GM12878 (cell line): Measurements from ENCODE around the gene PVRIG. TPM values are rescaled to one million over a fixed set of nuclear protein-coding genes. Genes with fewer than 3 reads are reported as not detected.

Source experiments
- ATAC-seq: fragments of 200-7000 bp; cut with Tn5 transposase; 3 replicates; pipeline ENCODE4 v1.9.1; 2020; ENCODE audit warnings: mild to moderate bottlenecking, moderate library complexity
- BruUV-seq: library from RNA; stranded (reverse); fragments of 400-500 nt; replicated peaks from 2 replicates; lab custom pipeline; 2021; lab: Mats Ljungman, UMichigan
- CTCF ChIA-PET: fragments of 300-600 bp; sonication (Branson Sonifier 250); formaldehyde crosslinking; extraction: SDS; loops from one replicate; lab custom pipeline; 2021; ENCODE audit warnings: inconsistent platforms; lab: Yijun Ruan, JAX
- POLR2A ChIA-PET: fragments of 350-600 bp; formaldehyde crosslinking; extraction: SDS; loops from one replicate; lab custom pipeline; 2021; ENCODE audit warnings: inconsistent platforms; lab: Charles Lee
- RAD21 ChIA-PET: fragments of 300-600 bp; sonication (Branson Sonifier 250); formaldehyde crosslinking; loops from one replicate; lab custom pipeline; 2023; ENCODE audit warnings: antibody characterized with exemption; ENCODE audit not compliant: unreplicated experiment; lab: Charles Lee
- SMC1A ChIA-PET: fragments of 300-600 bp; sonication (Branson Sonifier 250); formaldehyde crosslinking; loops from one replicate; lab custom pipeline; 2023; ENCODE audit not compliant: unreplicated experiment, uncharacterized antibody; lab: Charles Lee
- DNase-seq: peaks from one replicate; pipeline ENCODE4 v3.0.0-alpha.2; 2011; ENCODE audit warnings: low read depth, low spot score
- FAIRE-seq: peaks from 3 replicates; lab custom pipeline; 2011; peaks lifted over from hg19 to GRCh38; lab: Jason Lieb, UNC
- H2AFZ ChIP-seq: 2 replicates; pipeline ENCODE4 v1.6.0; 2011; ENCODE audit warnings: low read depth, low read length, control low read depth; ENCODE audit not compliant: control insufficient read depth
- H3K27ac ChIP-seq: 2 replicates; pipeline ENCODE4 v1.5.1; 2011; ENCODE audit warnings: control low read depth; ENCODE audit not compliant: control insufficient read depth, insufficient read depth
- H3K27me3 ChIP-seq, 2 experiments: replicated peaks in 1 of 2; 2 replicates each; pipeline versions ENCODE4 v1.6.0 to v1.6.1; 2011; ENCODE audit warnings: low read length in 1 of 2; ENCODE audit not compliant: control insufficient read depth in 2 of 2, insufficient read depth in 2 of 2
- H3K36me3 ChIP-seq, 2 experiments: 2 replicates each; pipeline ENCODE4 v1.5.1; 2011; ENCODE audit warnings: low read length in 1 of 2; ENCODE audit not compliant: control insufficient read depth in 2 of 2, insufficient read depth in 2 of 2
- H3K4me1 ChIP-seq: 2 replicates; pipeline ENCODE4 v1.6.1; 2011; ENCODE audit warnings: mild to moderate bottlenecking, low read length, moderate library complexity, mixed read lengths; ENCODE audit not compliant: control insufficient read depth, insufficient read depth
- H3K4me2 ChIP-seq: 2 replicates; pipeline ENCODE4 v1.6.0; 2011; ENCODE audit warnings: control low read depth; ENCODE audit not compliant: control insufficient read depth, insufficient read depth
- H3K4me3 ChIP-seq: fragments of 200-600 bp; sonication (generic); 2 replicates; pipeline ENCODE4 v1.5.1; 2016
- H3K79me2 ChIP-seq: 2 replicates; pipeline ENCODE4 v1.6.0; 2011; ENCODE audit warnings: low read length; ENCODE audit not compliant: control insufficient read depth, insufficient read depth
- H3K9ac ChIP-seq: 2 replicates; pipeline ENCODE4 v1.8.0; 2011; ENCODE audit warnings: low read length, control low read depth, mixed read lengths; ENCODE audit not compliant: control insufficient read depth, insufficient read depth
- H3K9me3 ChIP-seq: replicated peaks from 3 replicates; pipeline ENCODE4 v1.5.1; 2011; ENCODE audit warnings: mild to moderate bottlenecking, low read length; ENCODE audit not compliant: control insufficient read depth, insufficient read depth
- H4K20me1 ChIP-seq: 2 replicates; pipeline ENCODE4 v1.6.0; 2011; ENCODE audit not compliant: control insufficient read depth, insufficient read depth
- EED ChIP-seq: sonication (generic); IDR thresholded peaks from 2 replicates; pipeline ENCODE4 v1.6.1; 2016; ENCODE audit warnings: antibody characterized with exemption, low read depth
- MYC ChIP-seq: IDR thresholded peaks from 2 replicates; pipeline ENCODE4 v1.6.1; 2011; ENCODE audit warnings: mild to moderate bottlenecking, low read length, moderate library complexity, inconsistent platforms; ENCODE audit not compliant: insufficient read depth, insufficient replicate concordance, insufficient read length, severe bottlenecking
- NR2F1 ChIP-seq: fragments of 450-650 bp; conservative IDR thresholded peaks from 2 replicates; pipeline ENCODE4 v1.6.1; 2017; ENCODE audit warnings: mild to moderate bottlenecking
- SMARCA5 ChIP-seq: fragments of 450-650 bp; IDR thresholded peaks from 2 replicates; pipeline ENCODE4 v1.6.1; 2017; ENCODE audit warnings: mild to moderate bottlenecking
- SREBF1 ChIP-seq: IDR thresholded peaks from 2 replicates; pipeline ENCODE4 v1.6.1; 2012; ENCODE audit warnings: mild to moderate bottlenecking, low read length
- WRNIP1 ChIP-seq: IDR thresholded peaks from 2 replicates; pipeline ENCODE4 v1.6.1; 2011; ENCODE audit warnings: low read depth, low read length, improper control_type of control experiment, borderline replicate concordance
- YY1 ChIP-seq: IDR thresholded peaks from 2 replicates; pipeline ENCODE4 v1.6.1; 2011; ENCODE audit warnings: low read depth, mild to moderate bottlenecking, low read length
- WGBS: methylation state at CpG from one replicate; pipeline ENCODE4 v1.1.6; 2016; ENCODE audit warnings: low lambda C conversion rate; ENCODE audit not compliant: insufficient replicate concordance, insufficient coverage; ENCODE audit errors: missing lambda C conversion rate; 5-methylcytosine and 5-hydroxymethylcytosine counted together
- in situ Hi-C: fragments of 300-500 bp; cut with MboI; formaldehyde crosslinking; loops from 9 replicates; pipeline ENCODE4 v1.14.3; 2018; ENCODE audit warnings: mixed read lengths
- intact Hi-C: fragments of 100-400 bp; cut with micrococcal nuclease; formaldehyde crosslinking; loops from one replicate; pipeline ENCODE4 v1.14.2; 2022; ENCODE audit not compliant: unreplicated experiment
- polyA plus RNA-seq, 11 experiments: library from polyadenylated mRNA; depleted of rRNA in 4 of 11; unstranded in 6 of 11; stranded (reverse) in 5 of 11; fragments of >200 nt; fragmentation: Nextera tagmentation in 4 of 11; fragmentation: Illumina TruSeq in 1 of 11; extraction: Ambion mirVana in 4 of 11; extraction: Trizol in 1 of 11; gene quantifications; 1 replicate in 1 of 11; 2 replicates in 10 of 11; pipeline versions ENCODE4 v1.2.1 to v1.2.3, GENCODE V29; 2011 to 2016; ENCODE audit warnings: inconsistent platforms in 2 of 11, missing spikeins in 2 of 11, low read depth in 1 of 11
- total RNA-seq, 4 experiments: library from RNA; depleted of rRNA in 3 of 4; stranded (reverse); fragments of >200 nt in 3 of 4; fragmentation: Illumina TruSeq in 1 of 4; extraction: Trizol in 1 of 4; gene quantifications; 2 replicates each; pipeline versions ENCODE4 v1.2.1 to v1.2.3, GENCODE V29; 2013 to 2021
- TF ChIP-seq, protein P1 (sequence below): fragments of 450-650 bp; formaldehyde crosslinking; IDR thresholded peaks from 2 replicates; pipeline ENCODE4 v1.5.0; 2022; ENCODE audit warnings: mild to moderate bottlenecking, missing genetic modification characterization
- TF ChIP-seq, protein P2 (sequence below): fragments of 450-650 bp; IDR thresholded peaks from 2 replicates; pipeline ENCODE4 v1.6.1; 2017; ENCODE audit warnings: mild to moderate bottlenecking
- TF ChIP-seq, protein P3 (sequence below): IDR thresholded peaks from 2 replicates; pipeline ENCODE4 v1.6.1; 2012; ENCODE audit warnings: improper control_type of control experiment, low read depth, low read length; ENCODE audit not compliant: insufficient replicate concordance

PVRIG gene
- total and polyA plus RNA-seq, 10 of the 15 experiments (the other 5 are each of a cell fraction or from before 2014, with no cell fraction given): 1.3 to 44.0 (median 17.9) TPM

DNA sequence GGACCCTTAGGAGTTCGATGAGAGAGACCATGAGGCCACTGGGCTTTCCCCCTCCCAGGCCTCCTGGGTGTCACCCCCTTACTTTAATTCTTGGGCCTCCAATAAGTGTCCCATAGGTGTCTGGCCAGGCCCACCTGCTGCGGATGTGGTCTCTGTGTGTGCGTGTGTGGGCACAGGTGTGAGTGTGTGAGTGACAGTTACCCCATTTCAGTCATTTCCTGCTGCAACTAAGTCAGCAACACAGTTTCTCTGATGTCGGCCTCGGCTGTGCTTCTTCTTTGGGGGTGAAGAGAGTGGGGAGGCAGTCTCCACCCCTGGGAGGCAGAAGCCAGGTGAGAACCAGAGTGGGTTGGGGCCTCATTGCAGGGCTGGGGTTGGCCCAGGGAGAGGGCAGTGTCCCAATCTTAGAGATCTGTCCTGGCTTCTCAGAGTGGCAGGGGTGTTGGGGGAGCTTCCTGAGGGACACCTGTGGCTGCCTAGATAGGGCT lies 1.5 kb downstream of the PVRIG start (continued):
- TF ChIP-seq, protein P1, sequence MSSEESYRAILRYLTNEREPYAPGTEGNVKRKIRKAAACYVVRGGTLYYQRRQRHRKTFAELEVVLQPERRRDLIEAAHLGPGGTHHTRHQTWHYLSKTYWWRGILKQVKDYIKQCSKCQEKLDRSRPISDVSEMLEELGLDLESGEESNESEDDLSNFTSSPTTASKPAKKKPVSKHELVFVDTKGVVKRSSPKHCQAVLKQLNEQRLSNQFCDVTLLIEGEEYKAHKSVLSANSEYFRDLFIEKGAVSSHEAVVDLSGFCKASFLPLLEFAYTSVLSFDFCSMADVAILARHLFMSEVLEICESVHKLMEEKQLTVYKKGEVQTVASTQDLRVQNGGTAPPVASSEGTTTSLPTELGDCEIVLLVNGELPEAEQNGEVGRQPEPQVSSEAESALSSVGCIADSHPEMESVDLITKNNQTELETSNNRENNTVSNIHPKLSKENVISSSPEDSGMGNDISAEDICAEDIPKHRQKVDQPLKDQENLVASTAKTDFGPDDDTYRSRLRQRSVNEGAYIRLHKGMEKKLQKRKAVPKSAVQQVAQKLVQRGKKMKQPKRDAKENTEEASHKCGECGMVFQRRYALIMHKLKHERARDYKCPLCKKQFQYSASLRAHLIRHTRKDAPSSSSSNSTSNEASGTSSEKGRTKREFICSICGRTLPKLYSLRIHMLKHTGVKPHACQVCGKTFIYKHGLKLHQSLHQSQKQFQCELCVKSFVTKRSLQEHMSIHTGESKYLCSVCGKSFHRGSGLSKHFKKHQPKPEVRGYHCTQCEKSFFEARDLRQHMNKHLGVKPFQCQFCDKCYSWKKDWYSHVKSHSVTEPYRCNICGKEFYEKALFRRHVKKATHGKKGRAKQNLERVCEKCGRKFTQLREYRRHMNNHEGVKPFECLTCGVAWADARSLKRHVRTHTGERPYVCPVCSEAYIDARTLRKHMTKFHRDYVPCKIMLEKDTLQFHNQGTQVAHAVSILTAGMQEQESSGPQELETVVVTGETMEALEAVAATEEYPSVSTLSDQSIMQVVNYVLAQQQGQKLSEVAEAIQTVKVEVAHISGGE: no peak
- TF ChIP-seq EED (peak; percentile 68; the same call in 1 of the 2 replicates), YY1 (peak; percentile 84), SMARCA5 (no peak), MYC (no peak), SREBF1 (no peak)

DNA sequence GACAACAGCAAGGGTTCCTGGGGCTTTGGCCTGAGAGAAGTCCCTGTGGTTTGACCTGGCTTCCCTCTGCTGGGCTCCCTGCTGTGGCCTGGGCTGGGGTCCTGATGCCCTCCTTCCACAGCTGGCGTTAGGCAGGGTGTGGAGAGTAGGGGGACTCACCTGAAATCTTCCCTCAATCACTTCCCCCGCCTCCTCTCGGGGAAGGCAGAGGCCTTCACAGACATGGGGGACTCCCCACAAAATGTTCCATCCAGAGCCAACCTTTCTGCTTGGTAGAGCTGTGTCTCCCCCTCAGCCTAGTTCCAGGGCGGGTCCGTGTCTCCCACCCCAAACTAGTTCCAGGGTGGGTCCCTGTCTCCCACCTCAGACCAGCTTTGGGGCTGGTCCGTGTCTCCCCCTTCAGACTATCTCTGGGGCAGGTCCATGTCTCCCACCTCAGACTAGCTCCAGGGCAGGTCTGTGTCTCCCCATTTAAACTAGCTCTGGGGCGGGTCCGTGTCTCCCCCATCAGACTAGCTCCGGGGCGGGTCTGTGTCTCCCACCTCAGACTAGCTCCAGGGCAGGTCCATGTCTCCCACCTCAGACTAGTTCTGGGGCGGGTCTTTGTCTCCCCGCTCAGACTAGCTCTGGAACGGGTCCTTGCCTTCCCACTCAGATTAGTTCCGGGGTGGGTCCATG lies 2.2 kb downstream of the PVRIG start:
- no peaks in the 10 kb centered on the region for H4K20me1 ChIP-seq
- no peaks in the 10 kb centered on the region for H3K27me3 ChIP-seq
- H3K27ac ChIP-seq: peak overlapping the region; percentile 99
- FAIRE-seq (no peak), DNase-seq (no peak), ATAC-seq (no peak)
- H3K9me3 ChIP-seq: no peaks in the 10 kb centered on the region
- in situ Hi-C loops (no loop called here), intact Hi-C loops (no loop called here)
- H3K9ac ChIP-seq: peak overlapping the region; percentile 87
- H3K4me3 ChIP-seq: peak overlapping the region; percentile 63
- H3K79me2 ChIP-seq: peaks cover 54% of the 10 kb centered on the region
- WGBS: 57% methylated on average over 14 of the region's 14 CpGs
- ChIA-PET POLR2A (interaction anchor here (0.7 to 4.6 kb wide), 10 partner anchors 11 to 364 kb away, joined by 3 to 25 read pairs (median 4); partner anchors contain the start of genes FBXO24 and LRCH4), RAD21 (interaction anchor here (0.9 to 3.5 kb wide), 9 partner anchors 11 to 123 kb away, joined by 3 to 14 read pairs (median 5); partner anchors contain the start of gene LAMTOR4), CTCF (interaction anchor here (0.7 to 8.2 kb wide), 9 partner anchors 8 to 186 kb away, joined by 3 to 107 read pairs (median 3); partner anchors contain the start of gene GAL3ST4), SMC1A (interaction anchor here (0.7 to 2.3 kb wide), 9 partner anchors 11 to 186 kb away, joined by 3 to 10 read pairs (median 4); partner anchors contain the start of genes GAL3ST4 and LAMTOR4)
- H3K4me1 ChIP-seq: peaks cover 37% of the 10 kb centered on the region
- H3K4me2 ChIP-seq: peak overlapping the region; percentile 88
- no peak overlapping the region for H2AFZ ChIP-seq
- TSS peak; percentile 69 for BruUV-seq
- peaks cover 5 to 7% of the 10 kb centered on the region in 2 experiments; a peak in 3 of 4 replicates for H3K36me3 ChIP-seq
- peak; percentile 65; the same call in 1 of the 2 replicates for TF ChIP-seq WRNIP1
- no peak for TF ChIP-seq NR2F1
- TF ChIP-seq, protein P2, sequence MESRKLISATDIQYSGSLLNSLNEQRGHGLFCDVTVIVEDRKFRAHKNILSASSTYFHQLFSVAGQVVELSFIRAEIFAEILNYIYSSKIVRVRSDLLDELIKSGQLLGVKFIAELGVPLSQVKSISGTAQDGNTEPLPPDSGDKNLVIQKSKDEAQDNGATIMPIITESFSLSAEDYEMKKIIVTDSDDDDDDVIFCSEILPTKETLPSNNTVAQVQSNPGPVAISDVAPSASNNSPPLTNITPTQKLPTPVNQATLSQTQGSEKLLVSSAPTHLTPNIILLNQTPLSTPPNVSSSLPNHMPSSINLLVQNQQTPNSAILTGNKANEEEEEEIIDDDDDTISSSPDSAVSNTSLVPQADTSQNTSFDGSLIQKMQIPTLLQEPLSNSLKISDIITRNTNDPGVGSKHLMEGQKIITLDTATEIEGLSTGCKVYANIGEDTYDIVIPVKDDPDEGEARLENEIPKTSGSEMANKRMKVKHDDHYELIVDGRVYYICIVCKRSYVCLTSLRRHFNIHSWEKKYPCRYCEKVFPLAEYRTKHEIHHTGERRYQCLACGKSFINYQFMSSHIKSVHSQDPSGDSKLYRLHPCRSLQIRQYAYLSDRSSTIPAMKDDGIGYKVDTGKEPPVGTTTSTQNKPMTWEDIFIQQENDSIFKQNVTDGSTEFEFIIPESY: no peak
- TF ChIP-seq, protein P3, sequence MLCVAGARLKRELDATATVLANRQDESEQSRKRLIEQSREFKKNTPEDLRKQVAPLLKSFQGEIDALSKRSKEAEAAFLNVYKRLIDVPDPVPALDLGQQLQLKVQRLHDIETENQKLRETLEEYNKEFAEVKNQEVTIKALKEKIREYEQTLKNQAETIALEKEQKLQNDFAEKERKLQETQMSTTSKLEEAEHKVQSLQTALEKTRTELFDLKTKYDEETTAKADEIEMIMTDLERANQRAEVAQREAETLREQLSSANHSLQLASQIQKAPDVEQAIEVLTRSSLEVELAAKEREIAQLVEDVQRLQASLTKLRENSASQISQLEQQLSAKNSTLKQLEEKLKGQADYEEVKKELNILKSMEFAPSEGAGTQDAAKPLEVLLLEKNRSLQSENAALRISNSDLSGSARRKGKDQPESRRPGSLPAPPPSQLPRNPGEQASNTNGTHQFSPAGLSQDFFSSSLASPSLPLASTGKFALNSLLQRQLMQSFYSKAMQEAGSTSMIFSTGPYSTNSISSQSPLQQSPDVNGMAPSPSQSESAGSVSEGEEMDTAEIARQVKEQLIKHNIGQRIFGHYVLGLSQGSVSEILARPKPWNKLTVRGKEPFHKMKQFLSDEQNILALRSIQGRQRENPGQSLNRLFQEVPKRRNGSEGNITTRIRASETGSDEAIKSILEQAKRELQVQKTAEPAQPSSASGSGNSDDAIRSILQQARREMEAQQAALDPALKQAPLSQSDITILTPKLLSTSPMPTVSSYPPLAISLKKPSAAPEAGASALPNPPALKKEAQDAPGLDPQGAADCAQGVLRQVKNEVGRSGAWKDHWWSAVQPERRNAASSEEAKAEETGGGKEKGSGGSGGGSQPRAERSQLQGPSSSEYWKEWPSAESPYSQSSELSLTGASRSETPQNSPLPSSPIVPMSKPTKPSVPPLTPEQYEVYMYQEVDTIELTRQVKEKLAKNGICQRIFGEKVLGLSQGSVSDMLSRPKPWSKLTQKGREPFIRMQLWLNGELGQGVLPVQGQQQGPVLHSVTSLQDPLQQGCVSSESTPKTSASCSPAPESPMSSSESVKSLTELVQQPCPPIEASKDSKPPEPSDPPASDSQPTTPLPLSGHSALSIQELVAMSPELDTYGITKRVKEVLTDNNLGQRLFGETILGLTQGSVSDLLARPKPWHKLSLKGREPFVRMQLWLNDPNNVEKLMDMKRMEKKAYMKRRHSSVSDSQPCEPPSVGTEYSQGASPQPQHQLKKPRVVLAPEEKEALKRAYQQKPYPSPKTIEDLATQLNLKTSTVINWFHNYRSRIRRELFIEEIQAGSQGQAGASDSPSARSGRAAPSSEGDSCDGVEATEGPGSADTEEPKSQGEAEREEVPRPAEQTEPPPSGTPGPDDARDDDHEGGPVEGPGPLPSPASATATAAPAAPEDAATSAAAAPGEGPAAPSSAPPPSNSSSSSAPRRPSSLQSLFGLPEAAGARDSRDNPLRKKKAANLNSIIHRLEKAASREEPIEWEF: no peak
